A549 treated with Hydrocortisone at 1 μM for 4 hours (cell line): Measurements from ENCODE around the gene TSC1. TPM values are rescaled to one million over a fixed set of nuclear protein-coding genes. Genes with fewer than 3 reads are reported as not detected.

Source experiments
- total RNA-seq: library from RNA; stranded (reverse); fragments of 200-300 nt; extraction: Qiagen RNA extraction; gene quantifications from 5 replicates; pipeline ENCODE4 v1.2.3, GENCODE V29; 2022

TSC1 gene
- total RNA-seq, result 14.9 to 18.6 TPM (median 15.6 TPM) in 5 replicates

GRCh38 chr9:132944294-132945185, at the start of gene TSC1:
Gene TSC1, minus strand, starts transcription at chr9:132944616. Its CDS starts 15,744 bp downstream, at chr9:132928872.

DNA sequence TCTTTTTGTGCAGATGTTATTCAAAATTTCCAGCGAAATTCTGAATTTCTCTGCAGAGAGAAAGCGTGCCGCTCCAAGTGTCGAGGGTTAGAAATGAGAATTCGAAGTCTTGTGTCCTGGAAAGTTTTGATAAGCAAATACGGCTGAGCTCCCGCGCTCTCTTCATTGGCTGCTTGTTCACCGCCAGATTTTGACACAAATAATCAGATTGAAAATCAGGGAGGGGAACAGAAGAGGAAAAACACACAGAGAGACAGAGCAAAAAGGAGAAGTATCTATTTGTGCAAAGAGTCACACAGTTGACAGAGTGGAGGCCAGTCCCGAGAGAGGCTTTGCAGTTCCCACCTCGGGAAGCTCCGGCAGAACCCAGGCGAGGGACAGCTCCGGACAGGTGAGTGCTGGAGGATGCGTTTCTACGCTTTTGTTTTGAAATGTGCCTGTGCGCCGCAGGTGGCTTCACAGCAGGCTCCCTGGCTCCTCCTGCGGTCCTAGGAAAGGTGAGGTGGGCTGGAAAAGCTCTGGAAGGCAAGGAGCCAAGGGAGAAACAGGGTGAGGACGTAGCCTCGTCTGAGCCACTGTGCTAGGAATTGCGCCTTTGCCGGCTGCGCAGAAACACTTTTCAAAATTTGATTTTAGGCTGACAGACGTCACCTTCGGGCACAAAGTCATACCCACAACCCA, 34.2 kb upstream of the TSC1 start, which contains the start of gene GFI1B:
TSS of gene GFI1B (plus strand) at position 244 of the 681 bp plus-strand sequence. CDS start 7,985 bp downstream, outside the sequence.

GRCh38 chr9:132878695-132879456, 65.5 kb downstream of the TSC1 start, which contains the start of gene SPACA9:
Gene SPACA9, plus strand, starts transcription at chr9:132878898. Its CDS starts 5,050 bp downstream, at chr9:132883948.

GRCh38 chr9:132877824-132878694, 66.4 kb downstream of the TSC1 start, which contains the start of gene AK8:
Gene AK8, minus strand, starts transcription at chr9:132878284. Its CDS starts 29 bp downstream, at chr9:132878255.

Other genes with a start within 250 kb of the TSC1 start
- gene AK8, start 66.3 kb downstream of the TSC1 start, total RNA-seq, result 0.83 to 1.3 TPM (median 1.2 TPM) in 5 replicates
- gene SPACA9, start 65.7 kb downstream of the TSC1 start, total RNA-seq, result 3.8 to 6.1 TPM (median 5.2 TPM) in 5 replicates
- 0.07 to 0.20 TPM (median 0.10 TPM) in 5 replicates for gene GFI1B, start 34.1 kb upstream of the TSC1 start, total RNA-seq
- 60.6 to 65.1 TPM (median 64.8 TPM) in 5 replicates for gene GTF3C5, start 86.4 kb upstream of the TSC1 start, total RNA-seq
- gene CEL, start 117.4 kb upstream of the TSC1 start, total RNA-seq, result 0.40 to 0.69 TPM (median 0.51 TPM) in 5 replicates
- 23.7 to 27.9 TPM (median 25.9 TPM) in 5 replicates for gene RALGDS, start 176.6 kb upstream of the TSC1 start, total RNA-seq
- 1.5 to 2.5 TPM (median 1.7 TPM) in 5 replicates for gene GBGT1, start 219.3 kb upstream of the TSC1 start, total RNA-seq